Upper lobe of left lung (tissue), 4 donors: ENCODE measurements around the gene TMPRSS6.

Experiments
- POLR2AphosphoS5 ChIP-seq, 2 donors: sonication (generic); formaldehyde crosslinking; IDR thresholded peaks; one replicate each; pipeline ENCODE4 v1.5.1; 2017; ENCODE audit warnings: antibody characterized with exemption in 2 of 2
- TF ChIP-seq, protein P1 (sequence below), 6 experiments: fragments of 450-650 bp in 4 of 6; fragments of 200-600 bp in 2 of 6; sonication (generic) in 2 of 6; IDR thresholded peaks; one replicate each; pipeline ENCODE4 v1.5.1; 2016 to 2019; ENCODE audit warnings: antibody characterized with exemption in 6 of 6

DNA sequence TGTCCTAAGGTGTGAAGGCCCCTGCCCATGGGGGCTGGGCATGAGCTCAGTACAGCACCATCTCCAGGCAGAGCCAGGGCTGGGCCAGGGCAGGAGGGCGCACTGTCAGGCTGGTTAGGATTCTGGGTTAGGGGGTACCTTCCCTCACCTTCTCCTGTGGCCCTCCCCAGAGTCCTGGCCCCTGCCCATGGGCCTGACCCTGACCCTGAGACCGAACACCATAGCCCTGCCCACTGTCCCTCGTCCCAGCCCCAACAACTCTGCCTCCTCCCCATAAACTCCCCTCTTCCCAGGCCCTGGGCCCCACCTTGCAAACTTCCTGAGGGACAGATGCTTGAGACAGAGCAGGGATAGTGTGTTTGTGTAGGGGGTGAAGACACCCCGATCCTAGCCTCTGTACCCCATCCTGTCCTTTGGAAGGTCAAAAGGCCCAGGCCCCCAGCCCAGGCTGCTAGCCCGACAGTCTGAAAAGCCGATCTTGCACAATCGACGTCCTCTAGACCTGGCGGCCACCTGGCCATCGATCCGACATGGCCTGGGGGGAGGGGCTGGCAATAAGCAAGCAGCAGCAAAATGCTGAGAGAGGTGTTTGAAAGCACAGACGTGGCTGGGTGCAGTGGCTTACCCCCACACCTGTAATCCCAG lies 2.7 kb upstream of the TMPRSS6 start:
- TF ChIP-seq POLR2AphosphoS5 (IDR thresholded peaks at IDR 0.05): no peak
- TF ChIP-seq, protein P1, sequence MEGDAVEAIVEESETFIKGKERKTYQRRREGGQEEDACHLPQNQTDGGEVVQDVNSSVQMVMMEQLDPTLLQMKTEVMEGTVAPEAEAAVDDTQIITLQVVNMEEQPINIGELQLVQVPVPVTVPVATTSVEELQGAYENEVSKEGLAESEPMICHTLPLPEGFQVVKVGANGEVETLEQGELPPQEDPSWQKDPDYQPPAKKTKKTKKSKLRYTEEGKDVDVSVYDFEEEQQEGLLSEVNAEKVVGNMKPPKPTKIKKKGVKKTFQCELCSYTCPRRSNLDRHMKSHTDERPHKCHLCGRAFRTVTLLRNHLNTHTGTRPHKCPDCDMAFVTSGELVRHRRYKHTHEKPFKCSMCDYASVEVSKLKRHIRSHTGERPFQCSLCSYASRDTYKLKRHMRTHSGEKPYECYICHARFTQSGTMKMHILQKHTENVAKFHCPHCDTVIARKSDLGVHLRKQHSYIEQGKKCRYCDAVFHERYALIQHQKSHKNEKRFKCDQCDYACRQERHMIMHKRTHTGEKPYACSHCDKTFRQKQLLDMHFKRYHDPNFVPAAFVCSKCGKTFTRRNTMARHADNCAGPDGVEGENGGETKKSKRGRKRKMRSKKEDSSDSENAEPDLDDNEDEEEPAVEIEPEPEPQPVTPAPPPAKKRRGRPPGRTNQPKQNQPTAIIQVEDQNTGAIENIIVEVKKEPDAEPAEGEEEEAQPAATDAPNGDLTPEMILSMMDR (IDR thresholded peaks at IDR 0.05): no peak
